H9 (cell line): ENCODE results near the gene CALCOCO1. TPM values are rescaled to one million over a fixed set of nuclear protein-coding genes. Genes with fewer than 3 reads are reported as not detected.

Source experiments
- DNase-seq: peaks from one replicate; pipeline ENCODE4 v3.0.0-alpha.2; 2017
- H2AFZ ChIP-seq: one replicate; pipeline ENCODE4 v1.6.1; 2013; ENCODE audit warnings: mild to moderate bottlenecking, low read length, control low read depth, moderate library complexity
- H2AK5ac ChIP-seq: 2 replicates; pipeline ENCODE4 v1.6.1; 2013; ENCODE audit warnings: low read length, control low read depth, mixed read lengths; ENCODE audit not compliant: insufficient read length
- H2BK120ac ChIP-seq: one replicate; pipeline ENCODE4 v1.6.1; 2013; ENCODE audit warnings: low read depth, mild to moderate bottlenecking, low read length, control low read depth, inconsistent platforms; ENCODE audit not compliant: poor library complexity, severe bottlenecking
- H2BK12ac ChIP-seq: 2 replicates; pipeline ENCODE4 v1.6.1; 2013; ENCODE audit warnings: low read length, control low read depth, mixed read lengths, low read depth; ENCODE audit not compliant: insufficient read length
- H2BK15ac ChIP-seq: 2 replicates; pipeline ENCODE4 v1.6.1; 2013; ENCODE audit warnings: low read depth, low read length, control low read depth
- H2BK20ac ChIP-seq: one replicate; pipeline ENCODE4 v1.6.1; 2013; ENCODE audit warnings: low read depth, mild to moderate bottlenecking, low read length, control low read depth, inconsistent platforms; ENCODE audit not compliant: poor library complexity, severe bottlenecking
- H2BK5ac ChIP-seq: 2 replicates; pipeline ENCODE4 v1.6.1; 2013; ENCODE audit warnings: low read length, control low read depth, mixed read lengths; ENCODE audit not compliant: insufficient read length
- H3K14ac ChIP-seq: 2 replicates; pipeline ENCODE4 v1.6.1; 2013; ENCODE audit warnings: low read length, control low read depth; ENCODE audit not compliant: insufficient read depth
- H3K18ac ChIP-seq: 2 replicates; pipeline ENCODE4 v1.6.1; 2013; ENCODE audit warnings: low read depth, mild to moderate bottlenecking, mixed read lengths, low read length, control low read depth; ENCODE audit not compliant: insufficient read length
- H3K23ac ChIP-seq: 2 replicates; pipeline ENCODE4 v1.6.1; 2013; ENCODE audit warnings: low read length, control low read depth, mixed read lengths, low read depth; ENCODE audit not compliant: insufficient read length
- H3K23me2 ChIP-seq: 2 replicates; pipeline ENCODE4 v1.6.1; 2013; ENCODE audit warnings: low read depth, mild to moderate bottlenecking, mixed read lengths, low read length, control low read depth; ENCODE audit not compliant: insufficient read length, poor library complexity, severe bottlenecking
- H3K27ac ChIP-seq: 2 replicates; pipeline ENCODE4 v1.5.1; 2013; ENCODE audit warnings: low read length, control low read depth, mixed read lengths, low read depth; ENCODE audit not compliant: insufficient read length
- H3K27me3 ChIP-seq: 2 replicates; pipeline ENCODE4 v1.6.1; 2013; ENCODE audit warnings: low read length, control low read depth, inconsistent platforms; ENCODE audit not compliant: insufficient read depth
- H3K4ac ChIP-seq: 2 replicates; pipeline ENCODE4 v1.6.1; 2013; ENCODE audit warnings: low read depth, mild to moderate bottlenecking, control low read depth, inconsistent platforms, low read length, moderate library complexity
- H3K4me1 ChIP-seq: 2 replicates; pipeline ENCODE4 v1.6.1; 2013; ENCODE audit warnings: low read length, control low read depth, inconsistent platforms; ENCODE audit not compliant: insufficient read depth
- H3K4me2 ChIP-seq: 2 replicates; pipeline ENCODE4 v1.6.1; 2013; ENCODE audit warnings: low read length, control low read depth, mixed read lengths; ENCODE audit not compliant: insufficient read length, insufficient read depth
- H3K56ac ChIP-seq: 2 replicates; pipeline ENCODE4 v1.6.1; 2013; ENCODE audit warnings: low read depth, mild to moderate bottlenecking, mixed read lengths, low read length, control low read depth; ENCODE audit not compliant: insufficient read length
- H3K79me1 ChIP-seq: 2 replicates; pipeline ENCODE4 v1.6.1; 2013; ENCODE audit warnings: low read depth, mild to moderate bottlenecking, moderate library complexity, low read length, control low read depth, inconsistent platforms; ENCODE audit not compliant: insufficient read depth, poor library complexity, severe bottlenecking
- H3K79me2 ChIP-seq: 2 replicates; pipeline ENCODE4 v1.6.1; 2013; ENCODE audit warnings: low read length, control low read depth, inconsistent platforms; ENCODE audit not compliant: insufficient read depth
- H3K9ac ChIP-seq: 2 replicates; pipeline ENCODE4 v1.6.1; 2013; ENCODE audit warnings: low read length, control low read depth, mixed read lengths; ENCODE audit not compliant: insufficient read length; ENCODE audit errors: extremely low read depth
- H3K9me3 ChIP-seq: one replicate; pipeline ENCODE4 v1.6.1; 2013; ENCODE audit warnings: low read depth, low read length, inconsistent platforms; ENCODE audit not compliant: control insufficient read depth
- H3T11ph ChIP-seq: one replicate; pipeline ENCODE4 v1.6.1; 2013; ENCODE audit warnings: mild to moderate bottlenecking, low read length, control low read depth, inconsistent platforms
- H4K20me1 ChIP-seq: one replicate; pipeline ENCODE4 v1.6.1; 2013; ENCODE audit not compliant: control insufficient read depth, insufficient read length, insufficient read depth
- H4K5ac ChIP-seq: 2 replicates; pipeline ENCODE4 v1.6.1; 2013; ENCODE audit warnings: low read depth, mild to moderate bottlenecking, mixed read lengths, low read length, control low read depth; ENCODE audit not compliant: insufficient read length
- H4K8ac ChIP-seq: replicated peaks from 2 replicates; pipeline ENCODE4 v1.6.1; 2013; ENCODE audit warnings: low read length, control low read depth, mixed read lengths, low read depth; ENCODE audit not compliant: insufficient read length
- H4K91ac ChIP-seq: 2 replicates; pipeline ENCODE4 v1.6.1; 2013; ENCODE audit warnings: low read depth, mild to moderate bottlenecking, moderate library complexity, mixed read lengths, low read length, control low read depth; ENCODE audit not compliant: insufficient read length
- H3K27ac Mint-ChIP-seq, 3 experiments: 2 replicates in 2 of 3; 3 replicates in 1 of 3; pipeline ENCODE4 v1.8.0; 2020 to 2021; ENCODE audit warnings: mixed read lengths in 3 of 3, mild to moderate bottlenecking in 1 of 3, moderate library complexity in 1 of 3
- H3K27me3 Mint-ChIP-seq: 2 replicates; pipeline ENCODE4 v1.8.0; 2021; ENCODE audit warnings: low read depth, mild to moderate bottlenecking, moderate library complexity, mixed read lengths
- H3K36me3 Mint-ChIP-seq, 3 experiments: 2 replicates in 2 of 3; 3 replicates in 1 of 3; pipeline ENCODE4 v1.8.0; 2020 to 2021; ENCODE audit warnings: low read depth in 3 of 3, mixed read lengths in 3 of 3; ENCODE audit not compliant: insufficient read depth in 1 of 3
- H3K4me1 Mint-ChIP-seq, 2 experiments: 2 replicates each; pipeline ENCODE4 v1.8.0; 2020; ENCODE audit warnings: mixed read lengths in 2 of 2
- H3K4me3 Mint-ChIP-seq, 2 experiments: 2 replicates in 1 of 2; 3 replicates in 1 of 2; pipeline ENCODE4 v1.8.0; 2020 to 2021; ENCODE audit warnings: mild to moderate bottlenecking in 2 of 2, mixed read lengths in 2 of 2, moderate library complexity in 1 of 2
- H3K9me3 Mint-ChIP-seq, 2 experiments: 2 replicates in 1 of 2; 3 replicates in 1 of 2; pipeline ENCODE4 v1.8.0; 2020; ENCODE audit warnings: mild to moderate bottlenecking in 2 of 2, mixed read lengths in 2 of 2, moderate library complexity in 1 of 2
- WGBS: extraction: QIAGEN DNeasy Blood & Tissue Kit; methylation state at CpG from one replicate; pipeline ENCODE4 v1.1.7; 2013; ENCODE audit warnings: missing lambda C conversion rate, low lambda C conversion rate, mixed read lengths; ENCODE audit not compliant: insufficient read length; ENCODE audit errors: extremely low coverage; 5-methylcytosine and 5-hydroxymethylcytosine counted together
- total RNA-seq: library from RNA; stranded (reverse); gene quantifications from 2 replicates; pipeline ENCODE4 v1.2.1, GENCODE V29; 2021
- TF ChIP-seq, protein P1 (sequence below): fragments of 200-600 bp; sonication (generic); conservative IDR thresholded peaks from 3 replicates; pipeline ENCODE4 v1.8.0; 2021; ENCODE audit warnings: antibody characterized with exemption, mild to moderate bottlenecking

The CALCOCO1 gene
- total RNA-seq, 1 experiment from 2014 or later: 22.3 TPM

DNA sequence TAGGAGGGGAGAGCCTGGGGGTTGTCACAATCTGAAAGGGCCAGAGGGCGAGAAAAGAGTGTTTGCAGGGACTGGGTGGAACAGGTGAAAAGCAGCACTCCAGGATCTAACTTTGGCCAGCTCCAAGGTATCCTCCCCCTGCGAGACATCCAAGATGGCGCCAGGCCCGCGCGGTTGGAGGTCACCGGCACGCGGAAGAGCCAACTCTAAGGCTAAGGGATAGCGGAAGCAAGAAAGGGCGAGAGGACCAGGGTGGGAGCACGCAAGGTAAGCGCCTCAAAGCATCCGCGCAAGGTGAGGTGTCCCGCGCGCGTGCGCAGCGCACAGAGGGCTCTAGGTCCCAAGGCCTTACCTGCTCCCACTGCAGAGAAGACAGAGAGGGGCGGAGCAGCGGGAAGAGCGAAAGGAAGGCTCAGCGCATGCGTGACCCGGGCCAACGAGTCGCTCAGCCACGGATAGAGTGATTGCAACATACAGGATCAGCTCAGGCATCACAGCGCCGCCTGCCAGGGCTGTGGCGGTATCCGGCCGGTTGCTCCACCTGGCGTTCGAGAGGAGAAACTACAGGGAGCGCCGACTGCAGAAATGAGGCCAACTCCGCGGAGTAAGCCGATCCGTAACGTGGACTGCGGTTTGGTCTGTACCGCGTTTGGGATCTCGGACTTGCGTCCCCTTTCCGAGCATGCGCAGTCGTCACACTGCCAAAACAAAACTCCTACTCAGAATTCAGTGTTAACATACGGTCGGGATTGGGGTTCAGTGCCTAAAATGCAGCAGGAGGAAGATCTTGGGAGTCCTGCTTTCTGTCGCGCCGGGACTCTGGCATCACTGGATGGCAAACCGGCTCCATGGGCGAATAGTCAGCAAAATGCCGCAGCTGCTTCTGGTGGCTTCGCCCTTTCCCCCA lies 51.3 kb downstream of the CALCOCO1 start, which contains the start of gene ATP5MC2:
Gene ATP5MC2, minus strand, starts transcription at position 383 of the 907 bp plus-strand sequence. CDS start 3,469 bp downstream, outside the sequence.
- H3K4me3 Mint-ChIP-seq: peak within 1 kb of the TSS; percentile 90 to 98
- DNase-seq: peak; percentile 100
- WGBS: no CpG with 5 or more reads among the region's 61 CpGs
- peaks cover 3% of the 10 kb centered on the region for H3K79me1 ChIP-seq
- H4K91ac ChIP-seq: no peak within 1 kb of the TSS
- peak within 1 kb of the TSS; percentile 11 for H2BK12ac ChIP-seq
- H2BK5ac ChIP-seq: peak within 1 kb of the TSS; percentile 84
- peak within 1 kb of the TSS; percentile 87 for H3K4me2 ChIP-seq
- TF ChIP-seq, protein P1, sequence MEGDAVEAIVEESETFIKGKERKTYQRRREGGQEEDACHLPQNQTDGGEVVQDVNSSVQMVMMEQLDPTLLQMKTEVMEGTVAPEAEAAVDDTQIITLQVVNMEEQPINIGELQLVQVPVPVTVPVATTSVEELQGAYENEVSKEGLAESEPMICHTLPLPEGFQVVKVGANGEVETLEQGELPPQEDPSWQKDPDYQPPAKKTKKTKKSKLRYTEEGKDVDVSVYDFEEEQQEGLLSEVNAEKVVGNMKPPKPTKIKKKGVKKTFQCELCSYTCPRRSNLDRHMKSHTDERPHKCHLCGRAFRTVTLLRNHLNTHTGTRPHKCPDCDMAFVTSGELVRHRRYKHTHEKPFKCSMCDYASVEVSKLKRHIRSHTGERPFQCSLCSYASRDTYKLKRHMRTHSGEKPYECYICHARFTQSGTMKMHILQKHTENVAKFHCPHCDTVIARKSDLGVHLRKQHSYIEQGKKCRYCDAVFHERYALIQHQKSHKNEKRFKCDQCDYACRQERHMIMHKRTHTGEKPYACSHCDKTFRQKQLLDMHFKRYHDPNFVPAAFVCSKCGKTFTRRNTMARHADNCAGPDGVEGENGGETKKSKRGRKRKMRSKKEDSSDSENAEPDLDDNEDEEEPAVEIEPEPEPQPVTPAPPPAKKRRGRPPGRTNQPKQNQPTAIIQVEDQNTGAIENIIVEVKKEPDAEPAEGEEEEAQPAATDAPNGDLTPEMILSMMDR: peak; percentile 99
- H3K4me1 ChIP-seq: peaks cover 7% of the 10 kb centered on the region
- H3K23me2 ChIP-seq: peaks cover 19% of the 10 kb centered on the region
- H2BK120ac ChIP-seq: peak within 1 kb of the TSS; percentile 26
- no peak within 1 kb of the TSS for H4K8ac ChIP-seq
- H3T11ph ChIP-seq: no peak within 1 kb of the TSS
- no peak within 1 kb of the TSS for H3K23ac ChIP-seq
- peaks cover 30 to 41% of the 10 kb centered on the region in 2 experiments for H3K4me1 Mint-ChIP-seq
- H3K27me3 ChIP-seq: no peaks in the 10 kb centered on the region
- no peaks in the 10 kb centered on the region for H3K79me2 ChIP-seq
- H2AK5ac ChIP-seq: no peak within 1 kb of the TSS
- H3K27ac ChIP-seq: peak within 1 kb of the TSS; percentile 82
- H3K9me3 Mint-ChIP-seq: peaks cover 0 to 4% of the 10 kb centered on the region in 2 experiments; a peak in 1 of 5 replicates
- peak within 1 kb of the TSS; percentile 79 for H4K5ac ChIP-seq
- H3K4ac ChIP-seq: no peak within 1 kb of the TSS; the same call in 1 of the 2 replicates
- no peaks in the 10 kb centered on the region for H4K20me1 ChIP-seq
- peak within 1 kb of the TSS; percentile 42 for H3K56ac ChIP-seq
- H3K14ac ChIP-seq: peak within 1 kb of the TSS; percentile 95
- no peak within 1 kb of the TSS for H2AFZ ChIP-seq
- H3K36me3 Mint-ChIP-seq: peaks cover 28 to 38% (median 35%) of the 10 kb centered on the region in 3 experiments; a peak in 6 of 7 replicates
- H3K9me3 ChIP-seq: no peaks in the 10 kb centered on the region
- H3K18ac ChIP-seq: peak within 1 kb of the TSS; percentile 98
- peak within 1 kb of the TSS; percentile 97 for H3K9ac ChIP-seq
- no peak within 1 kb of the TSS for H2BK20ac ChIP-seq
- H3K27me3 Mint-ChIP-seq: peaks cover 3% of the 10 kb centered on the region
- H3K27ac Mint-ChIP-seq: peak within 1 kb of the TSS; percentile 99 to 100 (median 99)
- H2BK15ac ChIP-seq: no peak within 1 kb of the TSS
